GM19099 (cell line): ENCODE data around the gene UQCC2.

Source experiments
- POLR2A ChIP-seq: IDR thresholded peaks from 3 replicates; pipeline ENCODE4 v1.6.1; 2011; ENCODE audit warnings: low read depth; ENCODE audit not compliant: insufficient read length; ENCODE audit errors: extremely low read depth

UQCC2 gene

GRCh38 chr6:33747823-33748222 is 36.3 kb upstream of the UQCC2 start:
- no peak for TF ChIP-seq POLR2A

GRCh38 chr6:33746651-33747100 is 35.2 kb upstream of the UQCC2 start, which contains the start of gene IP6K3:
TSS of gene IP6K3 (minus strand) at chr6:33746905. CDS start at chr6:33735476, 11,429 bp downstream.
- no peak for TF ChIP-seq POLR2A

- no peak for TF ChIP-seq POLR2A
These were observed 34.6 kb upstream of the UQCC2 start for GRCh38 chr6:33746036-33746600.

GRCh38 chr6:33745548-33745947 is 34.0 kb upstream of the UQCC2 start:
- TF ChIP-seq POLR2A = no peak

- TF ChIP-seq POLR2A = no peak
These were observed 33.5 kb upstream of the UQCC2 start for GRCh38 chr6:33744895-33745546.

GRCh38 chr6:33744001-33744848 is 32.7 kb upstream of the UQCC2 start:
- TF ChIP-seq POLR2A = no peak

- TF ChIP-seq POLR2A = no peak
These were observed 31.3 kb upstream of the UQCC2 start for GRCh38 chr6:33742837-33743236.

GRCh38 chr6:33742092-33742491 is 30.6 kb upstream of the UQCC2 start:
- TF ChIP-seq POLR2A = no peak

- TF ChIP-seq POLR2A = no peak
These were observed 29.3 kb upstream of the UQCC2 start for GRCh38 chr6:33740794-33741193.

- no peak for TF ChIP-seq POLR2A
These were observed 28.7 kb upstream of the UQCC2 start for GRCh38 chr6:33740204-33740608.

GRCh38 chr6:33739571-33739970 is 28.1 kb upstream of the UQCC2 start:
- no peak for TF ChIP-seq POLR2A

GRCh38 chr6:33738879-33739278 is 27.4 kb upstream of the UQCC2 start:
- TF ChIP-seq POLR2A = no peak

- TF ChIP-seq POLR2A = no peak
These were observed 26.7 kb upstream of the UQCC2 start for GRCh38 chr6:33738153-33738552.

- no peak for TF ChIP-seq POLR2A
These were observed 25.9 kb upstream of the UQCC2 start for GRCh38 chr6:33737267-33738026.

GRCh38 chr6:33735216-33735615 is 23.7 kb upstream of the UQCC2 start:
- no peak for TF ChIP-seq POLR2A

- no peak for TF ChIP-seq POLR2A
These were observed 22.2 kb upstream of the UQCC2 start for GRCh38 chr6:33733709-33734007.
